ENCODE measurements around the gene HABP4. TPM values are rescaled to one million over a fixed set of nuclear protein-coding genes. Genes with fewer than 3 reads are reported as not detected.

HABP4 gene
- total and polyA plus RNA-seq, 10 donors = 6.3 to 10.6 (median 7.7) TPM

- no peaks in the 10 kb centered on the region for H3K4me1 ChIP-seq
- no peak for DNase-seq
- intact Hi-C loops (cut with DNase I; ENCODE audit: low total_unique reads) = no loop called here
- H3K36me3 ChIP-seq = peaks cover 0 to 49% (median 5%) of the 10 kb centered on the region in 6 donors
- TF ChIP-seq POLR2AphosphoS5 (IDR thresholded peaks at IDR 0.05) (no peak), CTCF (IDR thresholded peaks at IDR 0.05 in 8 of 11, conservative IDR thresholded peaks at IDR 0.05 in 3 of 11) (no peak), POLR2A (IDR thresholded peaks at IDR 0.05) (no peak)
- H3K27me3 ChIP-seq (replicated peaks in 1 of 7) = no peaks in the 10 kb centered on the region
- no peak overlapping the region for H3K27ac ChIP-seq
- no peaks in the 10 kb centered on the region for H3K9me3 ChIP-seq
- H3K4me3 ChIP-seq = no peak overlapping the region
Measured at GRCh38 chr9:96532173-96532572, 82.2 kb downstream of the HABP4 start.

GRCh38 chr9:96540106-96540505, 90.1 kb downstream of the HABP4 start:
- Histone ChIP-seq H3K4me3 (no peak overlapping the region), H3K27me3 (replicated peaks in 1 of 7) (no peaks in the 10 kb centered on the region), H3K36me3 (peaks cover 0 to 50% (median 3%) of the 10 kb centered on the region in 6 donors), H3K27ac (no peak overlapping the region), H3K9me3 (no peaks in the 10 kb centered on the region), H3K4me1 (no peaks in the 10 kb centered on the region)
- 89 to 96% (median 93%) methylated on average over 3 of the region's 3 CpGs for WGBS, 5 donors
- no peak for TF ChIP-seq CTCF (IDR thresholded peaks at IDR 0.05 in 8 of 11, conservative IDR thresholded peaks at IDR 0.05 in 3 of 11)
- no peak for TF ChIP-seq POLR2A (IDR thresholded peaks at IDR 0.05)
- TF ChIP-seq POLR2AphosphoS5 (IDR thresholded peaks at IDR 0.05) = no peak
- no peak for DNase-seq
- intact Hi-C loops (cut with DNase I; ENCODE audit: low total_unique reads) = no loop called here

Other genes starting within 250 kb of the HABP4 start
- gene HSD17B3, start 148.0 kb upstream of the HABP4 start, total RNA-seq = 1 to 10 TPM in 1 of 7 donors, under 1 TPM in 4, not detected in 2; 0.34 to 1.4 (median 0.82) TPM
- 1 to 10 TPM in 2 of 3 donors, under 1 TPM in 1; 0.90 to 3.9 (median 1.1) TPM for gene HSD17B3, start 148.0 kb upstream of the HABP4 start, polyA plus RNA-seq
- gene SLC35D2, start 66.5 kb upstream of the HABP4 start, total RNA-seq = 10 to 100 TPM; 10.9 to 20.9 (median 17.4) TPM
- gene SLC35D2, start 66.5 kb upstream of the HABP4 start, polyA plus RNA-seq = 10 to 100 TPM in 2 of 3 donors, 1 to 10 TPM in 1; 9.8 to 11.1 (median 10.1) TPM
- gene ZNF367, start 31.8 kb upstream of the HABP4 start, total RNA-seq = 1 to 10 TPM; 1.2 to 3.7 (median 2.2) TPM
- gene ZNF367, start 31.8 kb upstream of the HABP4 start, polyA plus RNA-seq = 1 to 10 TPM in 2 of 3 donors, under 1 TPM in 1; 0.93 to 2.1 (median 1.4) TPM
- gene CDC14B, start 169.7 kb downstream of the HABP4 start, total RNA-seq = 1 to 10 TPM; 4.6 to 10.0 (median 6.8) TPM
- gene CDC14B, start 169.7 kb downstream of the HABP4 start, polyA plus RNA-seq = 1 to 10 TPM; 1.3 to 2.3 (median 1.3) TPM
- 10 to 100 TPM; 13.9 to 20.1 (median 15.6) TPM for gene PRXL2C, start 205.1 kb downstream of the HABP4 start, total RNA-seq
- 1 to 10 TPM; 5.4 to 9.1 (median 6.5) TPM for gene PRXL2C, start 205.1 kb downstream of the HABP4 start, polyA plus RNA-seq

Data from spleen (tissue), 11 donors.